NCI-H187 (cell line): Measurements from ENCODE around the gene MPHOSPH9.
A peak's percentile ranks its signal among the peaks of the same experiment; 100 is the strongest.

Source experiments
- DNase-seq, 2 experiments: peaks; one replicate each; lab custom pipeline; 2025; lab: John Stamatoyannopoulos, UW

Gene MPHOSPH9

GRCh38 chr12:123232807-123233504 is at the start of gene MPHOSPH9, which contains the start of gene MTRFR:
TSS of gene MPHOSPH9 (minus strand) at chr12:123233141. CDS start at chr12:123230364, 2,777 bp downstream.
TSS of gene MTRFR (plus strand) at chr12:123233436. CDS start at chr12:123253675, 20,239 bp downstream.
- peak; percentile 99 to 100 for DNase-seq

- DNase-seq = no peak
Measured at GRCh38 chr12:123282111-123282510, 49.2 kb upstream of the MPHOSPH9 start.

- no peak for DNase-seq
Measured at GRCh38 chr12:123280971-123281370, 48.0 kb upstream of the MPHOSPH9 start.

- no peak for DNase-seq
Measured at GRCh38 chr12:123278101-123278627, 45.2 kb upstream of the MPHOSPH9 start.

GRCh38 chr12:123273166-123273565 is 40.2 kb upstream of the MPHOSPH9 start:
- no peak for DNase-seq

- DNase-seq = peak in 1 of 2 experiments; percentile 55
Measured at GRCh38 chr12:123271001-123271668, 38.2 kb upstream of the MPHOSPH9 start.

GRCh38 chr12:123270214-123271000 is 37.5 kb upstream of the MPHOSPH9 start:
- no peak for DNase-seq

- no peak for DNase-seq
Measured at GRCh38 chr12:123269896-123270213, 36.9 kb upstream of the MPHOSPH9 start.

- DNase-seq = no peak
Measured at GRCh38 chr12:123269395-123269892, 36.5 kb upstream of the MPHOSPH9 start.

- DNase-seq = no peak
Measured at GRCh38 chr12:123268850-123269249, 35.9 kb upstream of the MPHOSPH9 start.

- no peak for DNase-seq
Measured at GRCh38 chr12:123267991-123268843, 35.3 kb upstream of the MPHOSPH9 start.

- no peak for DNase-seq
Measured at GRCh38 chr12:123267335-123267920, 34.5 kb upstream of the MPHOSPH9 start.

- no peak for DNase-seq
Measured at GRCh38 chr12:123266679-123267277, 33.8 kb upstream of the MPHOSPH9 start.

- no peak for DNase-seq
Measured at GRCh38 chr12:123265851-123266678, 33.1 kb upstream of the MPHOSPH9 start.

- no peak for DNase-seq
Measured at GRCh38 chr12:123264642-123265041, 31.7 kb upstream of the MPHOSPH9 start.

GRCh38 chr12:123263196-123263817 is 30.4 kb upstream of the MPHOSPH9 start:
- no peak for DNase-seq

- no peak for DNase-seq
Measured at GRCh38 chr12:123261196-123261595, 28.3 kb upstream of the MPHOSPH9 start.

GRCh38 chr12:123260081-123260480 is 27.1 kb upstream of the MPHOSPH9 start:
- no peak for DNase-seq

GRCh38 chr12:123258593-123258992 is 25.7 kb upstream of the MPHOSPH9 start:
- DNase-seq = no peak
